ENCODE data around the gene ROCK2.

Gene ROCK2

GRCh38 chr2:11366326-11366741, 21.9 kb upstream of the ROCK2 start:
- no peak for DNase-seq

- no peak for DNase-seq
These were observed 20.9 kb upstream of the ROCK2 start for GRCh38 chr2:11365096-11365879.

DNA sequence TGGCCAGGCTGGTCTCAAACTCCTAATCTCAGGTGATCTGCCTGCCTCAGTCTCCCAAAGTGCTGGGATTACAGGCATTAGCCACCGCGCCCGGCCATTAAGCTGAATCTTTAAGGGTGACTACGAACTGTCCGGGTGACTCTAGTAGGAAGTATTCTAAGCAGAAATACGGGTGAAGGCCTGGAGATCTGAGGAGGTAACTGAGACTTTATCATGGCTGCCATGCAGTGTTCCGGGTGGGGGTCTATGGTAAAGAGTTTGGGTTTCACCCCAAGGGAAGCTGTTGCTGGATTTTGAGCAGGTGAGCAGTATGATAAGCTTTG, 20.1 kb upstream of the ROCK2 start:
- DNase-seq, result no peak

GRCh38 chr2:11363868-11364564, 19.6 kb upstream of the ROCK2 start:
- DNase-seq, result no peak

DNA sequence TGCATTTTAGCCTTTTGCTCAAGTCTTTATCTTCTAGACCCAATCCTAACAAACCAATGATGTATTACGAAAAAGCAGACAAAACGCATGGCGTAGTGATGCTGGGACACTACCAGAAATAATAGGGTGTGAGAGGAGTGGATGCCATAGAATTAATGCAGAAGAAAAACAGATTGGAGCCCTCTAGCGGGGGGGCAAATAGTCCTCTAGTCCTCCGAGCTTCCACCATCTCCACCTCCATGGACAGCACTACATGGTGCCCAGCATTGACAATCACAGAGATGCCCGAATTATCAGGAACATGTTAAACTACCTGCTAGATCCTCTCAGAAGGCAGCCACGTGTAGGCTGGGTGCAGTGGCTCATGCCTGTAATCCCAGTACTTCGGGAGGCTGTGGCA, 15.4 kb upstream of the ROCK2 start:
- DNase-seq, result no peak

DNA sequence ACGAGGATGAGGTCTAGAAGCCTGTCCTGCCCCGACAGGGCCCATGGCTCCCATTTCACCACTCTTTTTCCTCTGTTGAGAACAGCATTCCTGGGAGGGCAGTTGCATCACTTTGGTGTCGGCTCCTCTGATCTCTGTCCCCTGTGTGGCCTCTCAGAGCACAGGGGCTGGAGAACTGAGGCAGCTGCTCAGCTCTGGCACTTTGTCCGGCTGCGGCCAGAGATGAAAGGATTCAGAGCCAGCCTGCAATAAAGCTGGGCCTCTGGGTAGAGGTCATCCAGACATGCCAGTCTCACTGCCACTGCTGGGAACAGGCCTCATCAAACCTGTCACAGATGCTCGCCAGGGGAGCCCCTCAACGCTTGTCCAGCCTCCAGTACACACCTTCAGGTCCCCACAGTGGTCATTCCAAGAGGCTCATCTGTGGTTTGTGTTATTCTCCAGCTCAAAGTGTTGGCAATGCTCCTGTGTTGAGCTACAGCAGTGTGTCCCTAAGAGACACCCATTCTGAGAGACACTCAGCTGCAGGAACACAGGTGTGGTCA, 13.1 kb upstream of the ROCK2 start:
- peak; percentile 18 for DNase-seq

- DNase-seq, result no peak
These were observed 12.3 kb upstream of the ROCK2 start for GRCh38 chr2:11356764-11357163.

GRCh38 chr2:11355194-11356053, 11.0 kb upstream of the ROCK2 start:
- no peak for DNase-seq

DNA sequence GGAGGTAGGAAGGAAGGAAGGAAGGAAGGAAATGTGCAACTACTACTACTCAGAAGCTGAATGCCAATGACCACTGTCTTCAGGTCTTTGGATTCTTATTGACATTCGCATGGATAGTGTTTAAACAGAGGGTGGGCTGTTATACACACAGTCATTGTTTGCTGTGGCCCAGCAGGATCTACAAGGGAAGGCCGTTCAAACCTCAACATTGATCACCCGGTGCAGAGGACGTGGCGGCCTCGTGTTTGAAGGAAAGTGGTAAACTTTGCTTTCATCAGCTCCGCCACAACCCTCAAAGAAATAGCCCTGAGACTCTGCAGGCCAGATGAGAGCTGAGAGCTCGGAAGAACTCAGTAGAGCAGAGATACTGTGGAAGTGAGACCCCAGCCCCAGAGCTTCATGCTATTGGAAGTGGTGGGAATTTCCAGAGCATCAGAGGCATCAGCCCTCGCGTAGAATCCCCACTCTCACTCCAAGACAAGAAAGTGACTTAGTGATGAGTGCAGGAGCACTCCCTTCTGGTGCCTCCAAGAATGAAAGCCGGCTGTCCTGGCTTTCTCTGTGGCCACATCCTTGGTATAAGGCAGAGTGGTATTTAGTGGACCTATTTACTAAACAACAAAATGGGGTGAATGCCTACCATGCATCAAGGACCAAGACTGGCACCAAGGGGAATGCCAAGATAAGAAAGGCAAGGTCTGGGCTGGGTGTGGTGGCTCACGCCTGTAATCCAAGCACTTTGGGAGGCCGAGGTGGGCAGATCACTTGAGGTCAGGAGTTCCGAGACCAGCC, 10.1 kb upstream of the ROCK2 start:
- DNase-seq, result no peak

DNA sequence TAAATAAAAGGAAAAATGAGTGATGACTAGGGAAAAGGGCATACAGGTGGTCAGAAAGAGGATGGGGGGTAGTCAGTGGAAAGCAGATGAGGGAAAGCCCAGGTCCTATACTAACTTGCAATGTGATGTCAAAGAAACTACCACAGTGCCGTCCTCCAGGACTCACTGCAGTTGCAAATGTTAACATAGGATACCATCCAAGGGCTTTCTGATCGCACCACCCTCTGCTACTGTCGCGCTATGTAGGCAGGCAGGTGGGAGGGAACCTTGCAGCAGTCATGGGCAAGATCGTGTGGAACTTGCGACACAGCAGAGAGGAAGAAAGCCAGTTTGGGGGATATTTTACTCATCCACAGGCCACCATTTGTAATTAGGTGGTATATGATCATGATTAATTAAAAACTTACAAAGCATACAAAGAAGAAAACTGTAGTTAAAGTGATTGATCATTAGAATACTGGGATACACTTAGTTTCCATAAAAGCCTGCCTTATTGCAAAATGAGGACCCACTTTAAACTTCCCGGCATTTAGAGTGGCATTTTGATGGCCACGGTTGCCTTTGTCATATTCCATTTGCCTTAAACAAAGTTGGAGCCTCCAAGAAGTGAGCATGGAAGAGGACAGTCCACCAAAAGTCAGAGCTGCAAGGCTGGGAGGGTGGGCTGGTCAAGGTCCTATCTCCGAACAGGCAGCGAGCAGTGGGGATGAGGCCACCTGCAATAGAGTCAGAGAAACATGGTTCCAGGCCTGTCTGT, 8.5 kb upstream of the ROCK2 start:
- no peak for DNase-seq

GRCh38 chr2:11348209-11348749, 3.8 kb upstream of the ROCK2 start:
- DNase-seq, result no peak

- DNase-seq, result no peak
These were observed 3.0 kb upstream of the ROCK2 start for GRCh38 chr2:11347403-11347959.

GRCh38 chr2:11346023-11346482, 1.6 kb upstream of the ROCK2 start:
- DNase-seq, result no peak

DNA sequence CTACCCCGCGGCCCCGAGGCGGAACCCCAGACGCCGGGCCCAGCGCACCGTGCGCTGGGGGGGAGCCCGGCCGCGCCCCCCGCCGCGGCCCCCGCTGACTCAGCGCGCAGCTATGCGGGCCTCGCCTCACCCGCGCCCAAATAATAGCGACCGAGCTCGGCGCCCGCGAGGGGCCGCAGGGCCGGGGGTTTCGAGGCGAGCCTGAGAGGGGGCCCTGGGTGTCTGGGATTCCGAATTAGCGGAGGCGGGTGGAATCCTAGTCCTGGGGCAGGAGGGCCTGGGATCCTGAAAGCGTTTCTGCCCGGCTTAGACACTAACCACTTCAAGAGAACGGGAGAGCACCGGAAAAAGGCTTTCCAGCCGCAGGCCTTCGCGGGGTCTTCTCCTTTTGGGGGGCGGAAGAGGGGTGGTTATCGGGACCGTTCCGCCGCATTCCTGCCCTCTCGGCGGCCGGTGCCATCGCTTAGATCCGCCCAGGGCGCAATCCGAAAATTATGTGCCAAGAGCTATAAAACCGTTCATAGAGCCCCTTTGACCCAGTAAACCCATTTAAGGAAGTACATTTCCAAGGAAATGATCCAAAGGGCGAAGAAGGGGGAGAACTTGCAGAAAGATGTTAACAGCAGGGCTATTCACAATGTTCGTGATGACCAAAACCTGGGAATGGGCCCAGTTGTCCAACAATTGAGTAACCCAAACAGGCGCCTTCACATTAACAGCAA, 681 bp upstream of the ROCK2 start:
- peak; percentile 80 for DNase-seq

DNA sequence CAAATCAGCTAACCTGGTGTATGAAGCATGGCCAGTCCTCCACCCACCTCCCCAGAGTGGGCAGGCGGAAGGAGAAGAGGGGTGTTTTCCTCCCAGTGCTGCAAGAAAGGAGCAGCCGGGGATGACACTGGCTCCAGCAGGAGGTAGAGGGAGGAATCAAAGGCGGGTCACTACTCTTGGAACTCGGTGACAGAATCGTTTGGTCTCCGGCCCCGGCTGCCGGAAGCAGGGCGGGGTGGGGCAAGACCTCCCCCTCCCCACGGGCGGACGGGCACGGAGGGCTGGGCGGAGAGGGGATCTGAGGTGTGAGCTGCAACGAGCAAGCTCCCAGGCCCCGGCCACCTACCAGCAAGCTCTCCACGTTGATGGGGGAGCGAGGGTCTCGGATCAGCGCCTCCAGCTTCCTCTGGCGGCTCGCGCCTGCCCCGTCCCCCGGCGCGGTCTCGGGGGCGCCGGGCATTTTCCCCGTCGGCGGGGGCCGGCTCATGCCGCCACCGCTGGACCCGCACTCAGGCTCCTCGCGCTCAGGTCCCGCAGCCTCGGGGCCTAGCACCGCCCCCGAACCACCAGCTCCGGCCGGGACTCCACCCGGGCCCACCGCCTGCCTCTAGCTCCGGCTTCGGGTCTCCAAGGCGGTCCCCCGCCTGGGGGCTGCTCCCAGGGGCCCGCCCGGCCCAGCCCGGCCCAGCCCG, 640 bp downstream of the ROCK2 start:
- peak; percentile 34 for DNase-seq

- no peak for DNase-seq
These were observed 1.1 kb downstream of the ROCK2 start for GRCh38 chr2:11343368-11343649.

GRCh38 chr2:11342551-11343367, 1.7 kb downstream of the ROCK2 start:
- peak; percentile 65 for DNase-seq

GRCh38 chr2:11340717-11341116, 3.7 kb downstream of the ROCK2 start:
- DNase-seq, result no peak

Measured in fibroblast of skin of scalp (primary cell).